CMK (cell line): ENCODE measurements around the gene CDH23.

ENCODE experiments used
- DNase-seq: peaks from one replicate; pipeline ENCODE4 v3.0.0-alpha.2; 2010; ENCODE audit warnings: low read depth

Gene CDH23

DNA sequence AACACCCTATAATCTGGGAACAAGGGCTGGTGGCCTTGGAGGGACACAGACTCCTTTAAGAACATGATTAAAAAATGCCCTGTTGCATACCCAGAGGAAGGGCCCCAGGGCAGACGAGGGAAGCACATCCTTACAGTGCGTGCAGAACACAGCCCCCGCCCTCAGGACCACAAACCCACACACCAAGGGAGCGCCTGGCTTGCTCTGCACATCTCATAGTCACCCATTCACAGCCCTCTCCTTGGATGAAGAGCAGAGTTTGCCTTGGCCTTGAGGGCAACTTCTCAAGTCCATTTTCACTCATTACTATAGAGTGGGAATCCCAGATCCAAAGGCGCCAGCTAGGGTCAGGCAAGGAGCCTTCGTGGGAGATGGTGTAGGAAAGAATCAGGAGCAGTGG, 382.9 kb downstream of the CDH23 start:
- DNase-seq = no peak

DNA sequence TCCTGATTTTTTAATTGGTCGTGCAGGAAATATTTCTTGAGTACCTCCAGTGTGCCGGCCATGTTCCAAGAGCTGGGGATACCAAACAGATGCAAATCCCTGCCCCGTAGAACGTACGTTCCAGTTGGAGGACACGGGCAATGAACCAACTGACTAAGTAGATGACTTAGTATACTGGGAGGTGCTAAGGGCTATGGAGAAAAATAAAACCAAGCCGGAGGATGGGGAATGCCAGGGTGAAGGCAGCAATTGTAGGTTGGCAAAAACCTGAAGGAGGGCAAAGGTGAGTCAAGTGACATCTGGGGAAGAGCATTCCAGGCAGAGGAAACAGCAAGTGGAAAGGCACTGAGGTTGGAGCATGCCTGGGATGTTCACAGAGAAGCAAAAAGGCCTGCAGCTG, 383.4 kb downstream of the CDH23 start:
- no peak for DNase-seq

DNA sequence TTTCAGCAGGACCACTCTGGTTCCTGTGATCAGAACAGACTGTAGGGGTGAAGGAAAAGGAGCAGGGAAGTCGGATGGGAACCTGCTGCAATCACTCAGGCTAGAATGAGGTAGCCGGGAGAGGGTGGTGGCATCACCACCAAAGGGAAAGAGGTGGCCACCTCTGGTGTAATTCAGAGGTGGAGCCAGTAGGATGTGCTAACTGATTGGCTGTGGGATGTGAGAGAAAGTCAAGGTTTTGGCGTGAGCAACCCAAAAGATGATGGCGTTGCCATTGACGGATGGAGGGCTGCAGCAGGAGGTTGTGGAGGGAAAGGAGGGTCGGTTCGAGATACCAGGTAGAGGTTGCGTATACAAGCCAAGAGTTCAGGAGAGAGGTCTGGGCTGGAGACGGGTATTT, 384.0 kb downstream of the CDH23 start:
- DNase-seq = no peak

DNA sequence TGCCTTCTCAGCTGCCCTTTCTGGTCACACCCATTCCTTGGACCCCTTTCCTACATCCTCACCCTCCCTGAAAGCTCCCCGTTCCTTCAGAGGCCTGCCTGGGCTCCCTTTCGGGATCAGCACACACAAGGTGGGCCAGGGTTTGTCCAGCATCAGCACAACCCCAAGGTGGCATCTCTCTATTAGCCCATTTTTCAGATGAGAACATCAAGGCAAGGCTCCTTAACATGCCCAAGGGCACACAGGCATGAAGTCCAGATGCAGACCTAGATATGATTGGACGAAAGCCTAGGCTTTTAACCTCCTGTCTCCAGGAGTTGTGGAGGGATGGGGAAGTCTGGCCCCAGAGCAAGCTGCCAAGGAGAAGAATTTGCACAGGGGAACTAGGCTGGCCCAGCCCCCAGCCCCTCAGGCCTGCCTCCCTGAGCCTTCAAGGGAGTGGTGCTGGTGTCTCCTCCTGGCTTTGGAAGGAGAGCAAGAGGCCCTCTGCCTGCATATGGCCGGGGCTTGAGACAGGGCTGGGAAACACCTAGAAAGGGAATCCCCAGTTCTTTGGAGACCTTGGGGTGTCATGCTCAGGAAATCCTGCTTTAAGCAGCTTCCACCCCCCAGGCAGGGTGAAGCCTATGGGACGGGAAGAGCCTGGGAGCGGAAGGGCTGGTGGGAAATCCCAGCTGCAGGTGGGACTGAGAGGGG, 385.6 kb downstream of the CDH23 start:
- no peak for DNase-seq

DNA sequence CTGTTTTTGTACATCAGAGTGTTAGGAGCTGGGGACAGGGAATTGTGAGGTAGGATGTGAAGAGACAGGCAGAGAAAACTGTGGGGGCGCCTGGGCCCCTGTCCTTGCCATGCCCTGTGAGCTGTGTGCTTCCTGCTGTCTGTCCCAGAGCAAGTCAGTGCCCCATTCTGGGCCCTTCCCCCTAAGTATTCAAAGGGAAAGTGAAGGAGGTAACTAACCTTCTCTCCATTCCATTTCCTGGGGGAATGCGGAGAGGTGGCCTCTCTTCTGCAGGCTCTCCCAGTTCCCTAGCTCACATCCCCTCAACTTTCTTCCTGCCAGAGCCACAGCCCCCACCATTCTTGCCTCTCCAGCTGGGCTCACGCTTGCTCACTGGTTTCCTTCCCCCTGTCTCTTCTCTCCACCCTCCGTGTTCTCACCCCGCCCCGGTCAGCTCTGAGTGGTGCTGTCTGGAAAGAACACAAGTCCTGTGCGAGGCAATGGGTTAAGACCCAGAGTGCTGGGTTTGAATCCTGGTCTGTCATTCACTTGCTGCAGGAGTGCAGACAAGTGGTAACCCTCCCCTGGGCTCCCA, 386.3 kb downstream of the CDH23 start:
- DNase-seq = no peak

DNA sequence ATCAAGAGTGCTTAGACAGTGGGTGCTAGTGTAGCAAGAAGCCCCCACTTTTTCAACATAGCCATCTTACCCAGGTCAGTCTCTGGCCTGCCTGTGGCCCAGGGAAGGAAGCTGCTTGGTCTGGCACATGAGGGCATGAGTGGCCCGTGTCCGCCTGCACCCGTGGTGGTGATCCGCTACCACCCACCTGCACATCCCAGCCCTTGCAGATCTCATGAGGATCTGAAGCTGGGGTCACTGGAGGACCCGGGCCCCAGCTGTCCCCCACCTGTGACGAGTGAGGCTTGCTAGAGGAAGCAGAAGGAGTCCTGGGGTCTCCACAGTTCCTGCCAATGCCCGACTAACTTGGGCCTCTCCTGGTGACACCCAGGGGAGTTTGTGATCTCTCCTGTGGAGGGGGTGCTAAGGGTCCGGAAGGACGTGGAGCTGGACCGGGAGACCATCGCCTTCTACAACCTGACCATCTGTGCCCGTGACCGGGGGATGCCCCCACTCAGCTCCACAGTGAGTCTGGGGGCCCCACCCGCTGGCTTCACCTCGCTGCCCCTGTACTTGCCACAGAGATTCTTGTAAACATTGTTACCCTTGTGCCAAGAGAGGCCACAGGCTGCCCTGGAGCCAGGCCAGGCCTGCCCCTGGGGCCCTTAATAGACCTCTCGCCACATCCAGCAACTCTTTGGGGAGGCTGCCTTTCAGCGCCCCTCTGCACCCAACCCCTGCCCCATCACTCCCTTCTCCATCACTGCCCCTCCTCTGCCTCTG, 387.4 kb downstream of the CDH23 start:
- DNase-seq = no peak

DNA sequence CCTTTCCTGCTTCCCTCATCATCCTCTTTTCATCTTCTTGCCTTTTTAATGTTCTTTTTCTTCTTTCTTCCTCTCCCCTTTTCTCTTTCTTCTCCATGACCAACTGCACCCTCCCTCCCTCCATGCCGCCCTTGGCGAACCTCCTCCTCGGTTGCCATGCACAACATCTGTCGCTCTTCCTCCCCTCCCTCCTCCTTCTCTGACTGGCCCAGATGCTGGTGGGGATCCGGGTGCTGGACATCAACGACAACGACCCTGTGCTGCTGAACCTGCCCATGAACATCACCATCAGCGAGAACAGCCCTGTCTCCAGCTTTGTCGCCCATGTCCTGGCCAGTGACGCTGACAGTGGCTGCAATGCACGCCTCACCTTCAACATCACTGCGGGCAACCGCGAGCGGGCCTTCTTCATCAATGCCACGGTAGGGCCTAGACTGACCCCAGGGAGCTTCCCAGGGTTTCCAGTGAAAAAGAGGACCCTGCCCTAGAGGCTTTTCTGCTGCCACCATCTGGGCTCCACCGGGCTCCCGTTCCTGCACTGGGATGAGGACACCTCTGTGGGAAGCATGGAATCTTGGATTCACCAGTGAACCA, 388.1 kb downstream of the CDH23 start:
- DNase-seq = no peak

DNA sequence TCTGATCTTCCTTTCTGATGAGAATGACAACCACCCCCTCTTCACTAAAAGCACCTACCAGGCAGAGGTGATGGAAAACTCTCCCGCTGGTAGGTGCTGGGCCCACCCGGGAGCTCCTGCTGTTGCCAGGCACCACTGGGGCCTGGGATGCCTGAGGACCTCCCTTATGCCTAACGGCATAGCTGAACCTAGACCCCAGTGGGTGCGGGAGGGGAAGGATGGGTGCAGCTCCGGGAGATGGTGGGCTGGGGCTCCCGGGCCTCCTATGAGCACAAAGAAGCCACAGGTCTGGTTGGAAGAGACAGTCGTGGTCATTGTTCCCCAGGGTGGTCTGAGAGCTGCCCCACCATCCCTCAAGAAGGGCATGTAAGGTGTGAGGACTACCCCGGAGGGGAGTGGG, 392.2 kb downstream of the CDH23 start:
- DNase-seq = no peak

DNA sequence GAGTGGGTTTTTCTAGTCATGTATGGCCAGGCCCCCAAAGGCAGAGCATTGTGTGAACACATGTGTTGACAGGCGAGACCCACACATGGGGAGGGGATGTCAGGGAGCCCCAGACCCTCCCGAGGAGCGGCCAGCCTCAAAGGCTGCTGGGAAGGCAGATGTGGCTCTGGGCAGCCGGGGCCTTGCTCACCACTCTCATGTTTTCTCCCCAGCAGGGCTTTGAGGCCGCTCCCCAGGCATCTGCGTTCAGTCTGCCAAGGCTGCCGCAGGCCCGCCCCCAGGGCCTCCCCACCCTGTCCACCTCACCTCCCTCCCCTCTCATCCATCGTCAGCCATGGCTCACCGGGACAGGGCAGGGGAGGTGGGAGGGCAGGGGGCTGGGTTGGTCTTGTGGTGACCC, 393.2 kb downstream of the CDH23 start:
- DNase-seq = no peak

DNA sequence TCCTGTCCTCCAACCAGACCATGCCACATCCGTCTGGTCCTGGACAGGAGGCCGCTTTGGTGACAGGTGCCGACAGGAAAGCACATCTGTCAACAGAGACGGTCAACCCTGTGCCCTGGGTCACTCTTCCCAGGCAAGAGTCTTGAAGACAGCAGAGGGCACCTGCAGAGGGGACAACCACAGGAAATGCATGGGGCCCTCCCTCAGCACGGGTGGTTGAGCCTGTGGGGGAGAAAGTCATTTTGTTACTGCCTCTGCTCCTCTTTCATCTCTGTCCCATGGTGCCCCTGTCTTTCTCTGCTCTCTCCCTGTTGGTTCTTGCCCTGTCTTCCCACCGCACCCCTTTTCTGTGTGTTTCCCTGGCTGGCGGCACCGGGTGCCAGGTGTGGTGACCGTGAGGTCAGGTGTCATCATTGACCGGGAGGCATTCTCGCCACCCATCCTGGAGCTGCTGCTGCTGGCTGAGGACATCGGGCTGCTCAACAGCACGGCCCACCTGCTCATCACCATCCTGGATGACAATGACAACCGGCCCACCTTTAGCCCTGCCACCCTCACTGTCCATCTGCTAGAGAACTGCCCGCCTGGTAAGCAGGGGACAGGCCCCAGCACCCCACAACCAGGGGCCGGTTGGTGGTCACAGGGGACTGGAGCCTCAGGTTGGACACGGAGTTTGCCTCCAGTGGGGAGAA, 394.2 kb downstream of the CDH23 start:
- DNase-seq = no peak

DNA sequence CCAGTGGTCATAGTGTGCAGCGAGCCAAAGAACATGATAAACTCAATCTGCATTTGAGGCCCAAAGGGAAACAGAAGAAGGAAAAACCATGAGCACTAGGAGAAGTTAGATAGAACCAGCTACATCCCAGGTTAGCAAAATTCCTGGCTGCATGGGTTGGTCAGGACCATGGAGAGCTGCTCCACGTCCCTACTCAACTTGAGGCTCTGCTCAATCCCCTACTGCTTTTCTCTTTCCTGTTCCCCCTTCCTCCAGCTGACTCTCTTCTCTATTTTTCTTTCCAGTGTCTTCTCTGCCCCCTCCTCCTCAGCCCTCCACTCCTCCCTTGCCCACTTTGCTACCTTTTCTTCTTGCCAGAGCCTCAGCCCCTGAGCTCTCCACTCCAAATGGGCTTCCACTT, 398.5 kb downstream of the CDH23 start:
- no peak for DNase-seq

DNA sequence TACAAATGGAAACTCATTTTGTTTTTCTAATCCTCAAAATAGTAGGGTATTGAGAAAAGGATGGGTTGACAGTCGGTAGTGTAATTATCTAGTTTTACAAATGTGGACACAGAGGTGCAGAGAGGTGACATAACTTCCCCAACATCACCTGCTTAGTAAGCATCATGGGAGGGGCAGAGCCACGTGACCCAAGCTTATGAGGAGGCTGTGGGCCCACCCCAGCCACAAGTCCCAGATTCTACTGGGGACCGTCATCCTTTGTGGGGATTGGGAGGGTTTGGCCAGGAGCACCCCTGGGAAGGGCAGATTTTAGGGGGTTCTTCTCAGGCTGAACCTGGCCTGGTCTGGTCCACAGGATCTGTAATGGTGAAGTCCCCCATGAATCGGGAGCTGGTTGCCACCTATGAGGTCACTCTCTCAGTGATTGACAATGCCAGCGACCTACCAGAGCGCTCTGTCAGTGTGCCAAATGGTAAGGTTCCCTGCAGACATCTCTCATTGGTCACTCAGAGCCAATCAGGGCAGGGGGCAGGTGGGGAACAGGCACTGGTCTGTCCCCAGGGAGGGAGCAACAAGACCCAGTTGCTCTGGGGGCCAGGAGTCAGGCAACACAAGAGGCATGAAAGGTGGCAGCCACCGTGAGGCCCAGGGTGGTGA, 400.2 kb downstream of the CDH23 start:
- peak; percentile 64 for DNase-seq

DNA sequence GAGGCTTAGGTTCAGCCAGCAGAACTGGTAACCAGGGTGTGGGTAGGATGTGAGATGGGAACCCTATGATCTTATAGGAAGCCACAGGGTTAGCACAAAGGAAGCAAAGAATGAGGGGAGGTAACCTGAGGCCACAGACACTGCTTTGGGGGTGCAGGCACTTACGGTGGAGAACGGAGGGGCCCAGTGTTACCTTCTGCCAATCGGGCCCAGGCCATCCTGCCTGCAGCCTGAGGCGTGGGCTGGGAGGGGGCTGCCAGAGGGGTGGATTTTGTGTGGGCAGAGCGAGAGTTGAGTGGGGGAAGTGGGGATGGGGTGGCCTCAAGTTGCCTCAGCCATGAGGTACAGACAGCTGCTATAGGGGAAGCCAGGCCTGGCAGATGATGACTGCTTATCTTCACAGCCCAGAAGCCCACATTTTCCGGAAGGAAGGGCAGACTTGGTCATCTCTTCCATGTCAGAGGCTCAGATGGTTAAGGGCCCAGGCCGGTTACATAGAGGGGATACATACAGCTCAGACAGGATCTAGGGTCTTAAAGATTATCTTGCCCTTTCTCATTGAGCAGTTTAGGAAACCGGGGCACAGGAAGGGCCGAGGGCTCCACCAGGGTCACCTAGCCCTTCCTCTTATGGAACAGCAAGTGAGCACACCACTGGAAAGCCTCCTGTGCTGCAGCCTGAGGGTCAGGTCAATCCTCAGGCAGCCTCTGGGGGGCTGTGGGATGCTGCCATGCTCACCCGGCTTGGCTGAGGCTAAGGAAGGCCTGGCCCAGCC, 401.0 kb downstream of the CDH23 start:
- peak; percentile 99 for DNase-seq

DNA sequence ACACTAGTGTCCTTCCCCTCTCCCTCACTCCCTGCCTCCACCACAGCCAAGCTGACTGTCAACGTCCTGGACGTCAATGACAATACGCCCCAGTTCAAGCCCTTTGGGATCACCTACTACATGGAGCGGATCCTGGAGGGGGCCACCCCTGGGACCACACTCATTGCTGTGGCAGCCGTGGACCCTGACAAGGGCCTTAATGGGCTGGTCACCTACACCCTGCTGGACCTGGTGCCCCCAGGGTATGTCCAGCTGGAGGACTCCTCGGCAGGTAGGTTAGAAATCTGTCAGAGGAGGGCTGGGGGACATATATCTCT, 401.5 kb downstream of the CDH23 start:
- no peak for DNase-seq

DNA sequence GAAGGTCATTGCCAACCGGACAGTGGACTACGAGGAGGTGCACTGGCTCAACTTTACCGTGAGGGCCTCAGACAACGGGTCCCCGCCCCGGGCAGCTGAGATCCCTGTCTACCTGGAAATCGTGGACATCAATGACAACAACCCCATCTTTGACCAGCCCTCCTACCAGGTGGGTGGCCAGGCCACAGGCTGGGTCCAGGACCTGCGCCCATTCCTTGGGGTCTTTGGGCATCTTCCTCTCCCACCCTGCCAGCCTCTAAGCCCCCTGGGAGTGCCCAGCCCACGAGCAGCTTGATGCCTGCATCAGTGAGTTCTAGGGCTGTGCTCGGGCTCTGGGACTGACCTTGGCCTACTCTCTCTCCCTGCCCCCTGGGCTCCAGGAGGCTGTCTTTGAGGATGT, 402.4 kb downstream of the CDH23 start:
- DNase-seq = no peak

DNA sequence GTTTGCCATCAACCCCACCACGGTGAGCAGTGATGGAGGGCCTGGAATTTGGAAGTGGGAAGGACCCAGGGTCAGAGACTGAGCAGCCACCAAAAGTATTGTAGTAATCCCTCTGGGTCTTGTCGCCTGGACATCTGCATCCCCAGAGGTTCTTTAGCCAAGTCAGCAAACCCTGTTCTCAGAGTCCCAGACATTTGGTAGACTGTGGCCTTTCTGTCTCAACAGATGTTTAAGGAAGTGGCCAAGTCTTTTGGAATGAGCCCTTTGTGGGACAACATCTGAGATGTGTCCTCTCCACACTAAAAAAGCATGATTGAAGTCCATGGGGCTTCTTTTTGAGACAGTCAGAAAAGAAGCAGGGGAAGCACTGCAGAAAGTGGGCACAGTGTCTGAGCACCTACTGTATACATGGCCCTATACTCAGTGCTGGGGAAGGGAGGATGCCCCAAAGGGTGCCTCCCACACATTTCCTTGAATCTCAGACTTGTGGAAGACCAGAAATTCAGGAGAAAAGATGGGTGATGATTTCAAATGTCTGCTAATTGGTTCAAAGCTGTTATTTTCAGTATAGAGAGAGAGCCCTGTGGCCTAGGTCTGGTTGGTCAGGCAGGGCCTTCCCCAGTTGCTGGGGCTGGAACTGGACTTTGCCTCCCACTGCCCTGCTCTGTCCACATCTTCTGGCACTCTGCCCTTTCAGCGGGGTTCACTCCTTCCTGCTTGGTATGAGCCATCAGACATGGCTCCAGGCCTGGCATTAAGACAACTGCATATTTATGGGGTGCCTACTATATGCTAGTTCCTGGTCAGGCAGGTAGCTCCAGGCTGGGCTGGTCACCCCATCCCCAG, 403.1 kb downstream of the CDH23 start:
- DNase-seq = no peak

DNA sequence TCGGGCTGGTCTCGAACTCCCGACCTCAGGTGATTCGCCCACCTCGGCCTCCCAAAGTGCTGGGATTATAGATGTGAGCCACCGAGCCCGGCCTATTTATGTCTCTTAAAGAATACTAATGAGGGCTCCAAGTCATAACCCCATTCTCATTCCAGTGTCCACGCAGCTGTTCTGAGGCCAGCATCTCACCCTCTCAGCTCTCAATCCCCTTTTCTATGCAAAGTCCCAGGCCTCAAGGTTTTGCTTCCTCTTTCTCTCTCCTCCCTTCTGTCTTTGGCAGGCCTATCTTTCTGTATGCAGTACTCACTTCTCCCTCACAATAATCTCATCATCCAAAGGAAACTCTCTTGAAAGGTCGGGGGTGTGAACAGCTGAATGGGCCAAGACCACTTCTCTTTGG, 404.6 kb downstream of the CDH23 start:
- DNase-seq = no peak

DNA sequence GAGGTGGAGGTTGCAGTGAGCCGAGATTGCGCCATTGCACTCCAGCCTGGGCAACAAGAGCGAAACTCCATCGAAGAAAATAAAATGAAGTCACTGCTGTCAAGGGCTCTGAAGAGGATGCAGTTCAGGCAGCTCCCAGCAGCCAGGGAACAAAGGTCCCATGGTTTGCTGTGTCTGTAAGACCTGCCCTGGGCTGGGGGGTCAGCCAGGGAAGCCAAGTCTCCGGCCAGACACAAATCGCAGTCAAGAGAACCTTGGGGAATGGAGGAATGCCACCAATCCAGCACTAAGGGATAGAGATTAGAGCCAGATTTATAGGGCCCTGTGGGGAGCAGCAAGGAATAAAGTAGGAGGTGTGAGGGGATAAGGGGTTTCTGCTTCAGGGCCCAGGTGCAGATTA, 405.5 kb downstream of the CDH23 start:
- no peak for DNase-seq

DNA sequence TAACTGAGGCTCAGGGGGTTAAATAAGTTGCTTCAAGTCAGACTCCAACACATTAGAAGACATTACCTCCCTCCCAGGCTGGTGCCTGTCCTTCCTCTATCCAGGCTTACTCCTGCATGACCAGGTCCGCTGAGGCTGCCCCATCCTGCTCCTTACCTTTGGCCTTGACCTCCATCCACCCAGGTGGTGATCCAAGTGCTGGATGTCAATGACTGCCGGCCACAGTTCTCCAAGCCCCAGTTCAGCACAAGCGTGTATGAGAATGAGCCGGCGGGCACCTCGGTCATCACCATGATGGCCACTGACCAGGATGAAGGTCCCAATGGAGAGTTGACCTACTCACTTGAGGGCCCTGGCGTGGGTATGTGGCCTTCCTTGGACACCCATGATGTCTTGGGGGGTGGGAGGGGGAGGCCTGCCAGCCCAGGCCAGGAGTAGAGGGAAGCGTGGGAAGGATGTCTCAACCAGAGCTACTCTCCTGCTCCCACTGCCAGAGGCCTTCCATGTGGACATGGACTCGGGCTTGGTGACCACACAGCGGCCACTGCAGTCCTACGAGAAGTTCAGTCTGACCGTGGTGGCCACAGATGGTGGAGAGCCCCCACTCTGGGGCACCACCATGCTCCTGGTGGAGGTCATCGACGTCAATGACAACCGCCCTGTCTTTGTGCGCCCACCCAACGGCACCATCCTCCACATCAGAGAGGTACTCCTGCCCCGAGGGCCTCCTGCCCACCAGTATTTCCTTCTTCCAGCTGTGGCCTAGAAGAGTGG, 406.2 kb downstream of the CDH23 start:
- no peak for DNase-seq

DNA sequence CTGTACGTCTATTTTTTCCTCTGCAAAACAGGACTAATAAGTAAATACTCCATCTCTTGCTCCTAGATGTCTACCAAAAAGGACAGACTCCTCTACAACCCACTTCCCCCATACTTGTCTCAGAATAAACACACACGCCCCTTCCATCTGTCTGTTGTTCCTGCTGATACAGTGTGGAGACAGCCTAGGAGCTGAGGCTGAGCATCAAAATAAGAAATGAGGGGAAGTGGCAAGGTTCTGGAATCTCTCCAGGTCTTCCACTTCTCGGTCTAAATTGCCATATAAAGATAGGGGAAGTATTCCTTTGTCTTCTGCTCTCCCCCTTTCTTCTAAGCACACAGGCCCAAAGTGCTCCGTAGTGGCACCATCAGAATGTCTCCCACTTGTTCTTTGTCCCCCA, 407.4 kb downstream of the CDH23 start:
- peak; percentile 68 for DNase-seq
